Bronchial epithelial cell (primary cell): ENCODE results near the gene CTPS1. TPM values are rescaled to one million over a fixed set of nuclear protein-coding genes. Genes with fewer than 3 reads are reported as not detected.

ENCODE experiments used
- DNase-seq: peaks from one replicate; pipeline ENCODE4 v3.0.0-alpha.2; 2010; ENCODE audit warnings: low read depth
- FAIRE-seq: peaks from 2 replicates; lab custom pipeline; 2011; peaks lifted over from hg19 to GRCh38; lab: Jason Lieb, UNC
- H3K27me3 ChIP-seq: 2 replicates; pipeline ENCODE4 v1.5.1; 2011; ENCODE audit warnings: low read length; ENCODE audit not compliant: control insufficient read depth, insufficient read depth
- H3K36me3 ChIP-seq: 2 replicates; pipeline ENCODE4 v1.5.1; 2011; ENCODE audit warnings: low read length; ENCODE audit not compliant: control insufficient read depth, insufficient read depth
- H3K4me3 ChIP-seq: 2 replicates; pipeline ENCODE4 v1.5.1; 2011; ENCODE audit warnings: mild to moderate bottlenecking, low read depth, low read length, control low read depth
- total RNA-seq: library from RNA; depleted of rRNA; stranded (reverse); fragments of >200 nt; gene quantifications from 2 replicates; pipeline ENCODE4 v1.2.1, GENCODE V29; 2014
- TF ChIP-seq, protein P1 (sequence below): IDR thresholded peaks from 2 replicates; pipeline ENCODE4 v1.5.1; 2011; ENCODE audit warnings: mild to moderate bottlenecking, moderate library complexity, low read length, control low read depth, inconsistent platforms; ENCODE audit not compliant: insufficient read depth, severe bottlenecking

The CTPS1 gene
- total RNA-seq, 1 donor from 2014 or later: 33.7 TPM

DNA sequence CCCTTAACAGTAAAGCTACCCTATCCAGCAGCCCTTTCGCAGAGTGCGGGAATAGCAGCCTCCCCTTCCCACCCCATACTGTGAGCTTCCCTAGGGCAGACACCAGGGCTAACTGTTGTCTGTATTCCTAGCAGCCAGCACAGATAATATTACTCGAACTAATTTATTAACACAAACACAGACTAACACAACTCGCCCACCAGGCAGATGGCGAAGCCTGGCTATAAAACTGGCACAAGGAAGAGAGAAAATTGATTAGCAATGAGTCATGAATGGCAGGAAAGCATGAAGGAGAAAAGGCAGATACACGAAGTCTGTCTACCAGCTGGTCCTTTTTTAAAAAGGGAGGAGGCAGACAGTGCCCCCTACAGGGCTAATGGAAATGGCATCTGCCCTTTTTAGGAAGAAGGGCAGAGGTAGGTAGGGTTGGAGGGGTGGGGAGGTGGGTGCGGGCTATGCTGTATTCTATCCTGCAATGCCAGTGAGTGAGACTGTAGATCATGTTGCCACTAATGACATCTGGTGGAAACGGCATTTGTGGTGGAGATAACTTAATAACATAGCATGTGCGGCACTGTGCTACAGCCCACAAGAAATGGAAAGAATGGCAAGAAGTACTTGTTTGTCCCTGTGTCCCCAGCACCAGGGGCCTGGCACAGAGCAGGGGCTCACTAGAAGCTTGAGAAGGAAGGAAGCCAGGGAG is 30.6 kb upstream of the CTPS1 start:
- H3K27me3 ChIP-seq: no peaks in the 10 kb centered on the region
- no peaks in the 10 kb centered on the region for H3K36me3 ChIP-seq
- FAIRE-seq (no peak), DNase-seq (peak; percentile 73)
- H3K4me3 ChIP-seq: no peak overlapping the region
- TF ChIP-seq, protein P1, sequence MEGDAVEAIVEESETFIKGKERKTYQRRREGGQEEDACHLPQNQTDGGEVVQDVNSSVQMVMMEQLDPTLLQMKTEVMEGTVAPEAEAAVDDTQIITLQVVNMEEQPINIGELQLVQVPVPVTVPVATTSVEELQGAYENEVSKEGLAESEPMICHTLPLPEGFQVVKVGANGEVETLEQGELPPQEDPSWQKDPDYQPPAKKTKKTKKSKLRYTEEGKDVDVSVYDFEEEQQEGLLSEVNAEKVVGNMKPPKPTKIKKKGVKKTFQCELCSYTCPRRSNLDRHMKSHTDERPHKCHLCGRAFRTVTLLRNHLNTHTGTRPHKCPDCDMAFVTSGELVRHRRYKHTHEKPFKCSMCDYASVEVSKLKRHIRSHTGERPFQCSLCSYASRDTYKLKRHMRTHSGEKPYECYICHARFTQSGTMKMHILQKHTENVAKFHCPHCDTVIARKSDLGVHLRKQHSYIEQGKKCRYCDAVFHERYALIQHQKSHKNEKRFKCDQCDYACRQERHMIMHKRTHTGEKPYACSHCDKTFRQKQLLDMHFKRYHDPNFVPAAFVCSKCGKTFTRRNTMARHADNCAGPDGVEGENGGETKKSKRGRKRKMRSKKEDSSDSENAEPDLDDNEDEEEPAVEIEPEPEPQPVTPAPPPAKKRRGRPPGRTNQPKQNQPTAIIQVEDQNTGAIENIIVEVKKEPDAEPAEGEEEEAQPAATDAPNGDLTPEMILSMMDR: peak; percentile 83

DNA sequence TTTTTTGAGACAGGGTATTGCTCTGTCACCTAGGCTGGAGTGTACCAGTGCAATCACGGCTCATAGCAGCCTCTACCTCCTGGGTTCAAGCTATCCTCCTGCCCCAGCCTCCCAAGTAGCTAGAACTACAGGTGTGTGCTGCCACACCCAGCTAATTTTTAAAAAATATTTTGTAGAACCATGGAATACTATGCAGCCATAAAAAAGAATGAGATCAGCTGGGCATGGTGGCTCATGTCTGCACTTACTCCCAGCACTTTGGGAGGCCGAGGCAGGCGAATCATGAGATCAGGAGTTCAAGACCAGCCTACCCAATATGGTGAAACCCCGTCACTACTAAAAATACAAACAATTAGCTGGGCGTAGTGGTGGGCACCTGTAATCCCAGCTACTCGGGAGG is 29.9 kb upstream of the CTPS1 start:
- no peak for FAIRE-seq
- no peaks in the 10 kb centered on the region for H3K27me3 ChIP-seq
- no peak for DNase-seq
- no peak overlapping the region for H3K4me3 ChIP-seq
- no peaks in the 10 kb centered on the region for H3K36me3 ChIP-seq
- TF ChIP-seq, protein P1: no peak

DNA sequence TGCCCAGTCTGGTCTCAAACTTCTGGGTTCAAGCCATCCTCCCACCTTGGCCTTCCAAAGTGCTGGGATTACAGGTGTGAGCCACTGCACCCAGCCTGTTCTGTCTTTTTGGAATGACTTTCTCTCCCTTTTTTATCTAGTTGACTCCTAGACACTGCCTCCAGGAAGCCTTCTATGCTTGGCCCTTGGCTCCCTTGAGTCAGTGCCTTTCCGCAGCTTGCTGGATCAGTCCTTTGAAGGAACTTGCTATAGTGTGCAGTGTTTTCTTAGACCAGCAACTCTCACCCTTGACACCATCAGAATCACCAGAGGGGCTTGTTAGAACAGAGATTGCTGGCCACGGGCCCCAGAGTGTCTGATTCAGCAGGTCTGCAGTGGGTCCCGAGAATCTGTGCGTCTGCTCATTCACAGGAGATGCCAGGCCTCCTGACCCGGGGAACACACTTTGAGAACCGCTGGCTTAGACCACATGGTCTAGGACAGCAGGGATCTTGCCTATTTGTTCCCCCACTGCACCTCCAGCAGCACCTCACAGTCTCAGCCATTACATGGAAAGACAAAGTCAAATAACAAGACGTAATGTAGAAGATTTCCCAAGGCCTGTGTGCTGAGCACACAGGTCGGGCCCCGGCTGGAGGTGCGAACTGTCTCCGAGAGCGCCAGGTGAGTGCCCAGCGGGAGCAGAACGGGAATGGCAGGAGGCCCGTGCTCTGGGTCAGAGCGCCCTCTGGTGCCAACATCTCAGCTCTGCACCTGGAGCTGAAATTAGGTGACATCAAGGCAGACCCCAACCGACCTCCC is 27.4 kb upstream of the CTPS1 start:
- no peak overlapping the region for H3K4me3 ChIP-seq
- H3K36me3 ChIP-seq: no peaks in the 10 kb centered on the region
- TF ChIP-seq, protein P1: peak; percentile 99
- no peak for FAIRE-seq
- H3K27me3 ChIP-seq: no peaks in the 10 kb centered on the region
- peak; percentile 49 for DNase-seq

DNA sequence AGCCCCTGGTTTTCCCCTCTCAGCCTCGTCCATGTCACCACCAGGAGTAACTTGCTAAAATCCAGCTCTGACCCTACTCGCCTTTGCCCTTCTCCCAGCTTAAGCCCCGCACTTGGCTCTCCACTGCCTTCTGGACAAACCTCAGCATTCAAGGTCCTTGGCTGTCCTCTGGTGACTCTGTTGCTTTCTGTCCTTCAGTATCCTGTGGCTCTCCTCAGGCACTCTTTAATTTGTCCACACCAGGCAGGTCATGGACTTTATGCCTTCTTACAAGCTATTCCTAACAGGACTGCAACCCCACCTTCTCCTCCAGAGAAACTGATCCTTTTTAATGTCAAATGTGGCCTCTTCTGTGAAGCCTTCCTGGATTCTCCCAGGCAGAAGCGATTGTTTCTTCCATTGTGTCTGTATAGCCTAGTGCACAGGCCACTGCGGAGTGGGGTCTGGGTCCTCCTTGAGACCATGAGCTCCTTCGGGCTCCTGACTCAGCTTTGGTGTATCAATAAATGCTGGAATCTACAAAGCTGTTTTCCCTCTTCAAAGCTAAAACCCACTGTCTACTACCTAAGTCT is 26.7 kb upstream of the CTPS1 start:
- Histone ChIP-seq H3K27me3 (no peaks in the 10 kb centered on the region), H3K4me3 (no peak overlapping the region), H3K36me3 (no peaks in the 10 kb centered on the region)
- FAIRE-seq: no peak
- no peak for DNase-seq
- TF ChIP-seq, protein P1: no peak

DNA sequence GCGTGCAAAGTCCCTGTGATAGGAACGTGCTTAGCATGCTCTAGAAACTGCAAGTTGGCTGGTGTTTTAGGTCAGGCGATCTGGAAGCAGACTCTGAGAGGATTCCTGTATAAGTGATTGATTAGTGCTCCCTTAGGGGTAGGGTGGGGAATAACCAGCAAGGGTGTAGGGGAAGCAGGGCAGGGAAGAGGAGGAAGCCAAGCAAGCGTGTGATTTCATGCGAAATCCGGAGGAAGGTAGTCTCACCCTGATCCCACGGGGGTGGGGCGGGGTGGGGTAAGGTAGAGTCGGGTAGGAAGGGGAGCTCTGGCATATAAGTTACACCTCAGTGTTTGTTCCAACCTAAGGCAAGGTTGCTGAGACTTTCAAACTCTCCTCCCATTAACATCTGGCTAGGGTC is 24.9 kb upstream of the CTPS1 start:
- TF ChIP-seq, protein P1: no peak
- Histone ChIP-seq H3K36me3 (no peaks in the 10 kb centered on the region), H3K4me3 (no peak overlapping the region), H3K27me3 (no peaks in the 10 kb centered on the region)
- DNase-seq (no peak), FAIRE-seq (no peak)
